Stomach (tissue), 19 donors: Measurements from ENCODE around the gene LIPT1. TPM values are rescaled to one million over a fixed set of nuclear protein-coding genes. Genes with fewer than 3 reads are reported as not detected.

ENCODE experiments used
- DNase-seq, 2 donors: peaks; one replicate each; pipeline versions ENCODE4 v3.0.0 to v3.0.0-alpha.2; 2013 to 2019
- H3K27ac ChIP-seq, 5 donors: fragments of 200-600 bp in 4 of 5; sonication (generic) in 4 of 5; one replicate each; pipeline ENCODE4 v1.5.1; 2013 to 2019; ENCODE audit warnings: mild to moderate bottlenecking in 1 of 5, moderate library complexity in 1 of 5
- H3K27me3 ChIP-seq, 3 donors: fragments of 200-600 bp; sonication (generic); one replicate each; pipeline ENCODE4 v1.5.1; 2017 to 2019; ENCODE audit warnings: mixed run types in 1 of 3
- H3K36me3 ChIP-seq, 4 donors: fragments of 200-600 bp; sonication (generic); 1 replicate in 3 of 4; 2 replicates in 1 of 4; pipeline ENCODE4 v1.5.1; 2016 to 2019
- H3K4me1 ChIP-seq, 4 donors: fragments of 200-600 bp; sonication (generic); one replicate each; pipeline ENCODE4 v1.5.1; 2016 to 2019
- H3K4me3 ChIP-seq, 4 donors: fragments of 200-600 bp; sonication (generic) in 3 of 4; one replicate each; pipeline ENCODE4 v1.5.1; 2016 to 2019; ENCODE audit warnings: mild to moderate bottlenecking in 1 of 4
- H3K9me3 ChIP-seq, 4 donors: fragments of 200-600 bp; sonication (generic); one replicate each; pipeline ENCODE4 v1.5.1; 2016 to 2019
- EP300 ChIP-seq: sonication (generic); formaldehyde crosslinking; IDR thresholded peaks from one replicate; pipeline ENCODE4 v1.6.1; 2017; ENCODE audit warnings: antibody characterized with exemption
- POLR2A ChIP-seq, 4 donors: fragments of 450-650 bp; IDR thresholded peaks; one replicate each; pipeline ENCODE4 v1.6.1; 2016; ENCODE audit warnings: antibody characterized with exemption in 4 of 4, control low read depth in 2 of 4, mild to moderate bottlenecking in 1 of 4, moderate library complexity in 1 of 4
- POLR2AphosphoS5 ChIP-seq, 3 donors: sonication (generic); formaldehyde crosslinking; IDR thresholded peaks; one replicate each; pipeline ENCODE4 v1.6.1; 2016; ENCODE audit warnings: antibody characterized with exemption in 3 of 3
- WGBS, 5 donors: extraction: QIAGEN DNeasy Blood & Tissue Kit in 3 of 5; methylation state at CpG; one replicate each; pipeline versions ENCODE4 v1.1.5 to v1.1.7; 2013 to 2018; 5-methylcytosine and 5-hydroxymethylcytosine counted together
- intact Hi-C: fragments of 100-400 bp; cut with DNase I; formaldehyde crosslinking; loops from one replicate; pipeline ENCODE4 v1.15.1; 2023; ENCODE audit warnings: low total_unique reads
- long read RNA-seq, 10 donors: transcript quantifications; one replicate each; lab custom pipeline, GENCODE V29; 2026
- polyA plus RNA-seq, 3 donors: library from polyadenylated mRNA; stranded (reverse); fragments of 200-250 nt; gene quantifications; one replicate each; pipeline ENCODE4 v1.2.3, GENCODE V29; 2013
- total RNA-seq, 5 donors: library from RNA; depleted of rRNA; stranded (reverse); fragments of >200 nt; gene quantifications; one replicate each; pipeline versions ENCODE4 v1.1.0 to v1.2.3, GENCODE V29; 2014 to 2016
- TF ChIP-seq, protein P1 (sequence below), 7 experiments: fragments of 450-650 bp in 4 of 7; fragments of 200-600 bp in 3 of 7; sonication (generic) in 3 of 7; IDR thresholded peaks; one replicate each; pipeline ENCODE4 v1.5.1; 2016 to 2019; ENCODE audit warnings: antibody characterized with exemption in 7 of 7, control low read depth in 2 of 7, mild to moderate bottlenecking in 1 of 7
- donor health status: healthy with polysubstance abuse.
- donor health status: Bipolar disorder and iron deficiency.
- donor health status: healthy.

LIPT1 gene
- total RNA-seq (10 to 100 TPM in 3 of 5 donors, 1 to 10 TPM in 2; 4.5 to 31.7 (median 11.0) TPM), polyA plus RNA-seq (10 to 100 TPM in 2 of 3 donors, 1 to 10 TPM in 1; 8.0 to 12.7 (median 11.5) TPM)
- long read RNA-seq, donor 1 = 0 reads
- long read RNA-seq, donor 2, partial matches to known transcripts = 0 of 1 reads
- long read RNA-seq, donor 2, other reads (novel, unspliced or antisense) = 0 of 1 reads
- long read RNA-seq, donor 3, partial matches to known transcripts = 0 of 4 reads
- long read RNA-seq, donor 3, other reads (novel, unspliced or antisense) = 0 of 4 reads
- long read RNA-seq, donor 4, partial matches to known transcripts = 0 of 2 reads
- long read RNA-seq, donor 4, other reads (novel, unspliced or antisense) = 0 of 2 reads
- long read RNA-seq, donor 5, partial matches to known transcripts = 0 of 2 reads
- long read RNA-seq, donor 5, other reads (novel, unspliced or antisense) = 0 of 2 reads
- long read RNA-seq, donor 6 = 0 reads
- long read RNA-seq, donor 7, partial matches to known transcripts = 0 of 2 reads
- long read RNA-seq, donor 7, other reads (novel, unspliced or antisense) = 0 of 2 reads
- long read RNA-seq, donor 8, partial matches to known transcripts = 0 of 2 reads
- long read RNA-seq, donor 8, other reads (novel, unspliced or antisense) = 0 of 2 reads
- long read RNA-seq, donor 9, partial matches to known transcripts = 0 of 3 reads
- long read RNA-seq, donor 9, other reads (novel, unspliced or antisense) = 0 of 3 reads
- long read RNA-seq, donor 10, partial matches to known transcripts = 0 of 1 reads
- long read RNA-seq, donor 10, other reads (novel, unspliced or antisense) = 0 of 1 reads

DNA sequence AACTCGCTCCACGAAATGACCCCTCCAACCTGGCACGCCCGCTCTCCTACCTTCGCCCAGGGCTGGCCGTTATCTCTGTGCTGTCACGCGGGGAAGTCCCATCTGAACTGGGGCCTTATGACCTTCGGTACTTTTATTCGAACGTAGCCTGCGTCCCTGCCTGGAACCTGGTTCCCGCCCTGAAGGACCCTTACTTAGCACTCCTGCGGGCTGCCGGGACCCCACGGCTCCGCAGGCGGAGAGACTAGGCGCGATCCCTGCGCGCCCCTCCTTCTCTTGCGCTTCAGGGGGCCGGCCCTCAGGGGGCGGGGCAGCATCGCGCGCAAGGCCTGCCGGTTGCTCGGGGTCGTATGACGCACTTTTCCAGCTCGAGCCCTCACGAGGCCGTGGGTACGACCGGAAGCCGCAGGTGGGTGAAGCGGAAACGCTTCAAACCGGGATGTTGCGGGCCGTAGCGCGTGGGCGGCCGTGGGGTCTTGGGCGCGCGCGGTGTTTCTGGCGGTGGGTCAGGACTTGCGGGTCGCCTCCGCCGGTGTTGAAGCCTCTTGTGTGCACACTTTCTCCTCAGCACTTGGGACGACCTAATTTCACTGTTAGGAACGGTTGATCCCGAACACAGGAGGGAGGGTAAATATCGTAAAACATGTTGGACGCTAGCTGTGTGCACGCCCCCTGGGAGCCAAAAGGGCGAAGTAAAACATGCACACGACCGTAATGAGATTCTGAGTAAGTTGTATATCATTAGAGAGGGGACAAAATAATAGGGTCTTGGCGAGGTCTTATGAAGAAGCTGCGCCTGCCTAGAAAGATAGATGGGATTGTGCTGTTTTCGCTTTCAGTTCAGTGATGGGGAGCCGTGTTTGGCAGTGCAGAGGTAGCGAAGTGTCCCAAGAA, at the start of gene LIPT1, which contains the start of gene TSGA10:
Gene LIPT1, plus strand, starts transcription at position 325 of the 894 bp plus-strand sequence. CDS start 6,991 bp downstream, outside the sequence.
Gene TSGA10, minus strand, starts transcription at position 300 of the 894 bp plus-strand sequence. CDS start 45,503 bp downstream, outside the sequence.
- Histone ChIP-seq H3K27ac (peak within 1 kb of the TSS; percentile 90 to 93 (median 92)), H3K27me3 (no peaks in the 10 kb centered on the region), H3K9me3 (no peaks in the 10 kb centered on the region), H3K4me1 (peaks cover 14 to 39% (median 23%) of the 10 kb centered on the region in 4 donors), H3K36me3 (peaks cover 0 to 32% (median 28%) of the 10 kb centered on the region in 4 donors), H3K4me3 (peak within 1 kb of the TSS; percentile 61 to 76 (median 66))
- intact Hi-C loops = no loop called here
- 0 to 1% (median 1%) methylated on average over 25 to 70 of the region's 70 CpGs for WGBS, 5 donors
- TF ChIP-seq, protein P1, sequence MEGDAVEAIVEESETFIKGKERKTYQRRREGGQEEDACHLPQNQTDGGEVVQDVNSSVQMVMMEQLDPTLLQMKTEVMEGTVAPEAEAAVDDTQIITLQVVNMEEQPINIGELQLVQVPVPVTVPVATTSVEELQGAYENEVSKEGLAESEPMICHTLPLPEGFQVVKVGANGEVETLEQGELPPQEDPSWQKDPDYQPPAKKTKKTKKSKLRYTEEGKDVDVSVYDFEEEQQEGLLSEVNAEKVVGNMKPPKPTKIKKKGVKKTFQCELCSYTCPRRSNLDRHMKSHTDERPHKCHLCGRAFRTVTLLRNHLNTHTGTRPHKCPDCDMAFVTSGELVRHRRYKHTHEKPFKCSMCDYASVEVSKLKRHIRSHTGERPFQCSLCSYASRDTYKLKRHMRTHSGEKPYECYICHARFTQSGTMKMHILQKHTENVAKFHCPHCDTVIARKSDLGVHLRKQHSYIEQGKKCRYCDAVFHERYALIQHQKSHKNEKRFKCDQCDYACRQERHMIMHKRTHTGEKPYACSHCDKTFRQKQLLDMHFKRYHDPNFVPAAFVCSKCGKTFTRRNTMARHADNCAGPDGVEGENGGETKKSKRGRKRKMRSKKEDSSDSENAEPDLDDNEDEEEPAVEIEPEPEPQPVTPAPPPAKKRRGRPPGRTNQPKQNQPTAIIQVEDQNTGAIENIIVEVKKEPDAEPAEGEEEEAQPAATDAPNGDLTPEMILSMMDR (IDR thresholded peaks at IDR 0.05) = peak in 2 of 7 experiments; percentile 8 to 14
- TF ChIP-seq POLR2AphosphoS5 (IDR thresholded peaks at IDR 0.05) (peak; percentile 95 to 98 (median 98)), EP300 (no peak), POLR2A (IDR thresholded peaks at IDR 0.05) (peak in 2 of 4 donors; percentile 51 to 86)
- peak; percentile 92 to 98 for DNase-seq

- Histone ChIP-seq H3K36me3 (no peaks in the 10 kb centered on the region), H3K4me1 (no peaks in the 10 kb centered on the region), H3K9me3 (no peaks in the 10 kb centered on the region), H3K27me3 (no peaks in the 10 kb centered on the region), H3K27ac (no peak overlapping the region), H3K4me3 (no peak overlapping the region)
- intact Hi-C loops = no loop called here
- DNase-seq = no peak
- TF ChIP-seq, protein P1 (IDR thresholded peaks at IDR 0.05) = no peak
- no peak for TF ChIP-seq POLR2AphosphoS5 (IDR thresholded peaks at IDR 0.05)
- TF ChIP-seq EP300 = no peak
- 61 to 76% (median 67%) methylated on average over 2 of the region's 2 CpGs for WGBS, 5 donors
Measured at GRCh38 chr2:99106913-99107312, 47.9 kb upstream of the LIPT1 start.

- H3K4me3 ChIP-seq = no peak overlapping the region
- intact Hi-C loops = no loop called here
- TF ChIP-seq EP300 (no peak), POLR2AphosphoS5 (IDR thresholded peaks at IDR 0.05) (no peak), POLR2A (IDR thresholded peaks at IDR 0.05) (no peak)
- TF ChIP-seq, protein P1 (IDR thresholded peaks at IDR 0.05) = no peak
- H3K4me1 ChIP-seq = no peaks in the 10 kb centered on the region
- H3K27ac ChIP-seq = no peak overlapping the region
- 85 to 90% (median 88%) methylated on average over 2 of the region's 2 CpGs for WGBS, 5 donors
- no peaks in the 10 kb centered on the region for H3K9me3 ChIP-seq
- no peaks in the 10 kb centered on the region for H3K27me3 ChIP-seq
- no peaks in the 10 kb centered on the region for H3K36me3 ChIP-seq
- DNase-seq = no peak
Measured at GRCh38 chr2:99111236-99111635, 43.5 kb upstream of the LIPT1 start.
